H9 (cell line): ENCODE data around the gene ZNF804A. TPM values are rescaled to one million over a fixed set of nuclear protein-coding genes. Genes with fewer than 3 reads are reported as not detected.

Experiments
- DNase-seq: peaks from one replicate; pipeline ENCODE4 v3.0.0-alpha.2; 2017
- H2AFZ ChIP-seq: one replicate; pipeline ENCODE4 v1.6.1; 2013; ENCODE audit warnings: mild to moderate bottlenecking, low read length, control low read depth, moderate library complexity
- H2AK5ac ChIP-seq: 2 replicates; pipeline ENCODE4 v1.6.1; 2013; ENCODE audit warnings: low read length, control low read depth, mixed read lengths; ENCODE audit not compliant: insufficient read length
- H2BK120ac ChIP-seq: one replicate; pipeline ENCODE4 v1.6.1; 2013; ENCODE audit warnings: low read depth, mild to moderate bottlenecking, low read length, control low read depth, inconsistent platforms; ENCODE audit not compliant: poor library complexity, severe bottlenecking
- H2BK12ac ChIP-seq: 2 replicates; pipeline ENCODE4 v1.6.1; 2013; ENCODE audit warnings: low read length, control low read depth, mixed read lengths, low read depth; ENCODE audit not compliant: insufficient read length
- H2BK15ac ChIP-seq: 2 replicates; pipeline ENCODE4 v1.6.1; 2013; ENCODE audit warnings: low read depth, low read length, control low read depth
- H2BK20ac ChIP-seq: one replicate; pipeline ENCODE4 v1.6.1; 2013; ENCODE audit warnings: low read depth, mild to moderate bottlenecking, low read length, control low read depth, inconsistent platforms; ENCODE audit not compliant: poor library complexity, severe bottlenecking
- H2BK5ac ChIP-seq: 2 replicates; pipeline ENCODE4 v1.6.1; 2013; ENCODE audit warnings: low read length, control low read depth, mixed read lengths; ENCODE audit not compliant: insufficient read length
- H3K14ac ChIP-seq: 2 replicates; pipeline ENCODE4 v1.6.1; 2013; ENCODE audit warnings: low read length, control low read depth; ENCODE audit not compliant: insufficient read depth
- H3K18ac ChIP-seq: 2 replicates; pipeline ENCODE4 v1.6.1; 2013; ENCODE audit warnings: low read depth, mild to moderate bottlenecking, mixed read lengths, low read length, control low read depth; ENCODE audit not compliant: insufficient read length
- H3K23ac ChIP-seq: 2 replicates; pipeline ENCODE4 v1.6.1; 2013; ENCODE audit warnings: low read length, control low read depth, mixed read lengths, low read depth; ENCODE audit not compliant: insufficient read length
- H3K23me2 ChIP-seq: 2 replicates; pipeline ENCODE4 v1.6.1; 2013; ENCODE audit warnings: low read depth, mild to moderate bottlenecking, mixed read lengths, low read length, control low read depth; ENCODE audit not compliant: insufficient read length, poor library complexity, severe bottlenecking
- H3K27ac ChIP-seq: 2 replicates; pipeline ENCODE4 v1.5.1; 2013; ENCODE audit warnings: low read length, control low read depth, mixed read lengths, low read depth; ENCODE audit not compliant: insufficient read length
- H3K27me3 ChIP-seq: 2 replicates; pipeline ENCODE4 v1.6.1; 2013; ENCODE audit warnings: low read length, control low read depth, inconsistent platforms; ENCODE audit not compliant: insufficient read depth
- H3K4ac ChIP-seq: 2 replicates; pipeline ENCODE4 v1.6.1; 2013; ENCODE audit warnings: low read depth, mild to moderate bottlenecking, control low read depth, inconsistent platforms, low read length, moderate library complexity
- H3K4me1 ChIP-seq: 2 replicates; pipeline ENCODE4 v1.6.1; 2013; ENCODE audit warnings: low read length, control low read depth, inconsistent platforms; ENCODE audit not compliant: insufficient read depth
- H3K4me2 ChIP-seq: 2 replicates; pipeline ENCODE4 v1.6.1; 2013; ENCODE audit warnings: low read length, control low read depth, mixed read lengths; ENCODE audit not compliant: insufficient read length, insufficient read depth
- H3K56ac ChIP-seq: 2 replicates; pipeline ENCODE4 v1.6.1; 2013; ENCODE audit warnings: low read depth, mild to moderate bottlenecking, mixed read lengths, low read length, control low read depth; ENCODE audit not compliant: insufficient read length
- H3K79me1 ChIP-seq: 2 replicates; pipeline ENCODE4 v1.6.1; 2013; ENCODE audit warnings: low read depth, mild to moderate bottlenecking, moderate library complexity, low read length, control low read depth, inconsistent platforms; ENCODE audit not compliant: insufficient read depth, poor library complexity, severe bottlenecking
- H3K79me2 ChIP-seq: 2 replicates; pipeline ENCODE4 v1.6.1; 2013; ENCODE audit warnings: low read length, control low read depth, inconsistent platforms; ENCODE audit not compliant: insufficient read depth
- H3K9ac ChIP-seq: 2 replicates; pipeline ENCODE4 v1.6.1; 2013; ENCODE audit warnings: low read length, control low read depth, mixed read lengths; ENCODE audit not compliant: insufficient read length; ENCODE audit errors: extremely low read depth
- H3K9me3 ChIP-seq: one replicate; pipeline ENCODE4 v1.6.1; 2013; ENCODE audit warnings: low read depth, low read length, inconsistent platforms; ENCODE audit not compliant: control insufficient read depth
- H3T11ph ChIP-seq: one replicate; pipeline ENCODE4 v1.6.1; 2013; ENCODE audit warnings: mild to moderate bottlenecking, low read length, control low read depth, inconsistent platforms
- H4K20me1 ChIP-seq: one replicate; pipeline ENCODE4 v1.6.1; 2013; ENCODE audit not compliant: control insufficient read depth, insufficient read length, insufficient read depth
- H4K5ac ChIP-seq: 2 replicates; pipeline ENCODE4 v1.6.1; 2013; ENCODE audit warnings: low read depth, mild to moderate bottlenecking, mixed read lengths, low read length, control low read depth; ENCODE audit not compliant: insufficient read length
- H4K8ac ChIP-seq: replicated peaks from 2 replicates; pipeline ENCODE4 v1.6.1; 2013; ENCODE audit warnings: low read length, control low read depth, mixed read lengths, low read depth; ENCODE audit not compliant: insufficient read length
- H4K91ac ChIP-seq: 2 replicates; pipeline ENCODE4 v1.6.1; 2013; ENCODE audit warnings: low read depth, mild to moderate bottlenecking, moderate library complexity, mixed read lengths, low read length, control low read depth; ENCODE audit not compliant: insufficient read length
- H3K27ac Mint-ChIP-seq, 3 experiments: 2 replicates in 2 of 3; 3 replicates in 1 of 3; pipeline ENCODE4 v1.8.0; 2020 to 2021; ENCODE audit warnings: mixed read lengths in 3 of 3, mild to moderate bottlenecking in 1 of 3, moderate library complexity in 1 of 3
- H3K27me3 Mint-ChIP-seq: 2 replicates; pipeline ENCODE4 v1.8.0; 2021; ENCODE audit warnings: low read depth, mild to moderate bottlenecking, moderate library complexity, mixed read lengths
- H3K36me3 Mint-ChIP-seq, 3 experiments: 2 replicates in 2 of 3; 3 replicates in 1 of 3; pipeline ENCODE4 v1.8.0; 2020 to 2021; ENCODE audit warnings: low read depth in 3 of 3, mixed read lengths in 3 of 3; ENCODE audit not compliant: insufficient read depth in 1 of 3
- H3K4me1 Mint-ChIP-seq, 2 experiments: 2 replicates each; pipeline ENCODE4 v1.8.0; 2020; ENCODE audit warnings: mixed read lengths in 2 of 2
- H3K4me3 Mint-ChIP-seq, 2 experiments: 2 replicates in 1 of 2; 3 replicates in 1 of 2; pipeline ENCODE4 v1.8.0; 2020 to 2021; ENCODE audit warnings: mild to moderate bottlenecking in 2 of 2, mixed read lengths in 2 of 2, moderate library complexity in 1 of 2
- H3K9me3 Mint-ChIP-seq, 2 experiments: 2 replicates in 1 of 2; 3 replicates in 1 of 2; pipeline ENCODE4 v1.8.0; 2020; ENCODE audit warnings: mild to moderate bottlenecking in 2 of 2, mixed read lengths in 2 of 2, moderate library complexity in 1 of 2
- CTCF ChIP-seq: fragments of 200-600 bp; sonication (generic); conservative IDR thresholded peaks from 3 replicates; pipeline ENCODE4 v1.8.0; 2021; ENCODE audit warnings: antibody characterized with exemption, mild to moderate bottlenecking
- total RNA-seq: library from RNA; stranded (reverse); gene quantifications from 2 replicates; pipeline ENCODE4 v1.2.1, GENCODE V29; 2021

ZNF804A gene
- total RNA-seq, 1 experiment from 2014 or later = not detected

GRCh38 chr2:184633726-184634125 lies 35.4 kb downstream of the ZNF804A start:
- H3K14ac ChIP-seq = no peak overlapping the region
- no peak overlapping the region for H2BK5ac ChIP-seq
- no peak overlapping the region for H3K27ac Mint-ChIP-seq
- TF ChIP-seq CTCF = no peak
- H3K56ac ChIP-seq = no peak overlapping the region
- H3K9me3 Mint-ChIP-seq = no peaks in the 10 kb centered on the region
- no peak overlapping the region for H2BK120ac ChIP-seq
- no peak overlapping the region for H4K91ac ChIP-seq
- no peak overlapping the region for H2BK20ac ChIP-seq
- no peaks in the 10 kb centered on the region for H3K79me2 ChIP-seq
- H3K23me2 ChIP-seq = no peaks in the 10 kb centered on the region
- no peaks in the 10 kb centered on the region for H3K79me1 ChIP-seq
- no peak overlapping the region for H2BK12ac ChIP-seq
- no peak overlapping the region for H3K4me3 Mint-ChIP-seq
- H3K27ac ChIP-seq = no peak overlapping the region
- DNase-seq = no peak
- H4K20me1 ChIP-seq = no peaks in the 10 kb centered on the region
- H2AFZ ChIP-seq = no peak overlapping the region
- no peak overlapping the region for H3K4me2 ChIP-seq
- no peak overlapping the region for H3K18ac ChIP-seq
- H4K5ac ChIP-seq = no peak overlapping the region
- H3K27me3 ChIP-seq = no peaks in the 10 kb centered on the region
- no peak overlapping the region for H3K4ac ChIP-seq
- H3K36me3 Mint-ChIP-seq = no peaks in the 10 kb centered on the region
- H3K9me3 ChIP-seq = no peaks in the 10 kb centered on the region
- H4K8ac ChIP-seq = no peak overlapping the region
- H3K4me1 ChIP-seq = no peaks in the 10 kb centered on the region
- no peak overlapping the region for H3K23ac ChIP-seq
- no peak overlapping the region for H3K9ac ChIP-seq
- H3T11ph ChIP-seq = no peak overlapping the region
- H2AK5ac ChIP-seq = no peak overlapping the region
- H3K4me1 Mint-ChIP-seq = no peaks in the 10 kb centered on the region
- H2BK15ac ChIP-seq = no peak overlapping the region
- H3K27me3 Mint-ChIP-seq = no peaks in the 10 kb centered on the region
